Activated naive CD4-positive, alpha-beta T cell treated with anti-CD3 and anti-CD28 coated beads, Interleukin-2, amount 10 ng/mL, durations not matched to agents 7 days and 5 days (primary cell): ENCODE measurements around the gene ACE2.
"Not testable (repeated sequence)": the region's sequence is repeated elsewhere in the genome, so short reads cannot be mapped to it uniquely, and the experiment has no call there.

Source experiments
- CTCF ChIA-PET: fragments of 350-600 bp; sonication (Branson Sonifier 250); formaldehyde crosslinking; loops from one replicate; lab custom pipeline; 2021; ENCODE audit warnings: antibody characterized with exemption; lab: Charles Lee
- DNase-seq: peaks from one replicate; pipeline ENCODE4 v3.0.0-alpha.2; 2020
- H3K27ac Mint-ChIP-seq: one replicate; pipeline ENCODE4 v1.8.0; 2021; ENCODE audit warnings: mild to moderate bottlenecking, moderate library complexity, mixed read lengths
- H3K27me3 Mint-ChIP-seq: one replicate; pipeline ENCODE4 v1.8.0; 2021; ENCODE audit warnings: mild to moderate bottlenecking, mixed read lengths
- H3K36me3 Mint-ChIP-seq: one replicate; pipeline ENCODE4 v1.8.0; 2021; ENCODE audit warnings: mixed read lengths
- H3K4me1 Mint-ChIP-seq: one replicate; pipeline ENCODE4 v1.8.0; 2021; ENCODE audit warnings: mixed read lengths
- H3K4me3 Mint-ChIP-seq: one replicate; pipeline ENCODE4 v1.8.0; 2021; ENCODE audit warnings: mild to moderate bottlenecking, moderate library complexity, mixed read lengths
- H3K9me3 Mint-ChIP-seq: one replicate; pipeline ENCODE4 v1.8.0; 2021; ENCODE audit warnings: mixed read lengths

ACE2 gene

DNA sequence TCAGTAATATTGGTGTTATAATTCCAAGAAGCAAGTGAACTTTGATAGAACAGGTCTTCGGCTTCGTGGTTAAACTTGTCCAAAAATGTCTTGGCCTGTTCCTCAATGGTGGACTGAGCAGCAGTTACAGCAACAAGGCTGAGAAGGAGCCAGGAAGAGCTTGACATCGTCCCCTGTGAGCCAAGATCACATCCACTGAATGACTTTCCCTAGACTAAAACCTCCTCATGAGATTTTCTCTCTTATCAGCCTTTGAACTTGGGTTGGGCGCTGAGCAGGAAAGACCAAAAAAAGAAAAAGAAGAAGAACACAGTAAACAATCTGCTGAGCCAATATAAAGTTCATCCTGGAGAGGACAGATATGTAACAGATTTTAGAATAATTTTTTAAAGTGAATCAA lies at the start of gene ACE2:
Gene ACE2 (minus strand): TSS at position 216 of the 400 bp plus-strand sequence. CDS start 49 bp downstream, at position 167.
- Mint-ChIP-seq H3K4me1 (no peaks in the 10 kb centered on the region), H3K27ac (no peak within 1 kb of the TSS), H3K4me3 (no peak within 1 kb of the TSS), H3K9me3 (no peaks in the 10 kb centered on the region), H3K27me3 (peaks cover 4% of the 10 kb centered on the region), H3K36me3 (no peaks in the 10 kb centered on the region)
- CTCF ChIA-PET = no interaction called here
- no peak for DNase-seq

DNA sequence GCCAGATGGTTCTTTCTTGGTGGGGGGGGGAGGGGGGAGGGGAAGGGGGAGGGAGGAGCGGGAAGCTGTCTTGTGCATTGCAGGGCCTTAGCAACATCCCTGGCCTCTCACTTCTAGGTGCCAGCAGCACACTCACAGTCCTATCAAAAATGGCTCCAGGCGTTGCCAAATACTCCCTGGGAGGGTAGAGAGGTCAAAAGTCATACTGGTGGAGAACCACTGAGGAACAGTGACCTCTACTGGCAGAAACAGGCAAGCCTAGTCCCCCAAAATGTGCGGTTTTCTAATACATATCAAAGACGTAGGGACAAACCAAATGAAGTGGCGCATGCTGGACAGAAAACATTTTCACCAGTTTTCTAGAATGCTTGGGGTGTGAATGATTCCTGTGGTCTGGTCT lies 46.8 kb upstream of the ACE2 start:
- DNase-seq, H3K36me3 Mint-ChIP-seq, H3K27me3 Mint-ChIP-seq, H3K4me1 Mint-ChIP-seq, CTCF ChIA-PET, H3K9me3 Mint-ChIP-seq, H3K27ac Mint-ChIP-seq, H3K4me3 Mint-ChIP-seq: not testable (repeated sequence)

DNA sequence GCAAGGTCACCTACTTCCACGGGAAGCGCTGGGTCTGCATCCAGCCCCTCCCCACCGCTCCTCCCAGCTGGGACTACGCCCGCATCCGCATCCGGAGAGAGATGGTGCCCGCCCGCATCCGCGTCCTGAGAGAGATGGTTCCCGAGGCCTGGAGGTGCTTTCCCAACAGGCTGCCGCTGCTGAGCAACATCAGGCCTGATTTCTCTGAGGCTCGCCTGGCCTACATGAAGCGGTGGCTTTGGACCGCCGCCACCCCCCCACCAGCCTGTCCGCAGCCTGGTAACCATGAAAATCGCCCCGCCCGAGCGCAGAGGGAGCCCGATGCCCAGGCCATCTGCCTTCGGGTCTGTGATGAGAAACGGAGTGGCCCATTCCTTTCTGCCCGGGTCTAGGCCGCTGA lies 45.8 kb upstream of the ACE2 start:
- Mint-ChIP-seq H3K36me3 (no peaks in the 10 kb centered on the region), H3K4me1 (peaks cover 8% of the 10 kb centered on the region), H3K27me3 (no peaks in the 10 kb centered on the region), H3K27ac (no peak overlapping the region), H3K4me3 (no peak overlapping the region), H3K9me3 (no peaks in the 10 kb centered on the region)
- CTCF ChIA-PET = no interaction called here
- DNase-seq = no peak

DNA sequence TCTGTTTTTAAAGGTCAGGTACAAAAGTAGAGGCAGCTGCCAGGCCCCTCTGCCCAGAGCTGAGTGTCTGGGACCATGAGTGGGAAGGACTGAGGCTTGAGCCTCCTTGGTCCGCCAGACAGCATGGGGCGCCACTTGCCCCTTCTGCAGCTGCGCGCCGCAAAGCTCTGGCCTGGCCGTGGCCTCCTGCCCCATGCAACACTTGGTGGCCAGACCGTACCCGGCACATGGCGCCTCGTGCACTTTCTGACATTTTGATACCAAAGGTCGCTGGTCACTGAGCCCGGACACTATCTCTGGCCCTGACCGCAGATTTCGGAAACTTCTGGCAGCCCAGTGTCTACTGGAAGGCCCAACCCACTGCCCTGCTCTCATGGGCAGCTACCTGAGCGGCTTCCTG lies 45.3 kb upstream of the ACE2 start:
- Mint-ChIP-seq H3K4me1 (peaks cover 8% of the 10 kb centered on the region), H3K27me3 (no peaks in the 10 kb centered on the region), H3K36me3 (no peaks in the 10 kb centered on the region), H3K4me3 (no peak overlapping the region), H3K27ac (no peak overlapping the region), H3K9me3 (no peaks in the 10 kb centered on the region)
- DNase-seq = no peak
- CTCF ChIA-PET = no interaction called here

DNA sequence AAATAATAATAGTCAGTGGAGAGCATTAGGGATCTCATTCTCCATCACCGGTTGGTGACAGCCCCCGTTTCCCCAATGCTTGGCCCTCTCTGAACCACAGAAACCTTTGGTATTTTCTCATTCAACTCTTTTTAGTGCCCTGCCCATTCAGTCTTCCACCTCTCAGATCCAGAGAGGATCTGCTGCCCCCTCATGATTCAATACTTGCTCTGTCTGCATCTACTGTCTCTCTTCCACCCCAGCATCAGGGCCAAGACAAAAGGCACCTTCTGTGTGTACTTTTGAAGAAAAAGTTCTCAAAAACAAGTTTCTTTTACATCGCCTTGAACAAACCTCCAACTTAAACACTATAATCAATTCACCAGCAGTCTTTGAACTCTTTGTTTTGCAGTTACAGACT lies 44.5 kb upstream of the ACE2 start:
- Mint-ChIP-seq H3K9me3 (no peaks in the 10 kb centered on the region), H3K4me3 (no peak overlapping the region), H3K36me3 (no peaks in the 10 kb centered on the region), H3K27ac (no peak overlapping the region), H3K4me1 (peaks cover 8% of the 10 kb centered on the region), H3K27me3 (no peaks in the 10 kb centered on the region)
- CTCF ChIA-PET = no interaction called here
- DNase-seq = no peak

DNA sequence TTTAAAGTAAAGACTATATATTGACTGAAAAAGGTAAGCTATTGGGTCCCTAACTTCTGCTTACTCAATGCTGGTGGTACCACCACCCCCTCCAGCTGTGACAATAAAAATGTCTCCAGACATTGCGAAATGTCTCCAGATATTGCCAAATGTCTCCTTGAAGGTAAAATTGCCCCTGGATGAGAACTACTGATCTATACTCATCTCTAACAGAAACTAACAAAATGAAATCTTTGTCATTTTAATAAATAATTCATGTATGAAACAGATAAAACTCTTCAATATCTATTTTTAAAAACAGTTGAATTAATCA lies 43.8 kb upstream of the ACE2 start:
- CTCF ChIA-PET = no interaction called here
- Mint-ChIP-seq H3K9me3 (no peaks in the 10 kb centered on the region), H3K36me3 (no peaks in the 10 kb centered on the region), H3K4me3 (no peak overlapping the region), H3K27me3 (no peaks in the 10 kb centered on the region), H3K27ac (no peak overlapping the region), H3K4me1 (peaks cover 8% of the 10 kb centered on the region)
- no peak for DNase-seq

DNA sequence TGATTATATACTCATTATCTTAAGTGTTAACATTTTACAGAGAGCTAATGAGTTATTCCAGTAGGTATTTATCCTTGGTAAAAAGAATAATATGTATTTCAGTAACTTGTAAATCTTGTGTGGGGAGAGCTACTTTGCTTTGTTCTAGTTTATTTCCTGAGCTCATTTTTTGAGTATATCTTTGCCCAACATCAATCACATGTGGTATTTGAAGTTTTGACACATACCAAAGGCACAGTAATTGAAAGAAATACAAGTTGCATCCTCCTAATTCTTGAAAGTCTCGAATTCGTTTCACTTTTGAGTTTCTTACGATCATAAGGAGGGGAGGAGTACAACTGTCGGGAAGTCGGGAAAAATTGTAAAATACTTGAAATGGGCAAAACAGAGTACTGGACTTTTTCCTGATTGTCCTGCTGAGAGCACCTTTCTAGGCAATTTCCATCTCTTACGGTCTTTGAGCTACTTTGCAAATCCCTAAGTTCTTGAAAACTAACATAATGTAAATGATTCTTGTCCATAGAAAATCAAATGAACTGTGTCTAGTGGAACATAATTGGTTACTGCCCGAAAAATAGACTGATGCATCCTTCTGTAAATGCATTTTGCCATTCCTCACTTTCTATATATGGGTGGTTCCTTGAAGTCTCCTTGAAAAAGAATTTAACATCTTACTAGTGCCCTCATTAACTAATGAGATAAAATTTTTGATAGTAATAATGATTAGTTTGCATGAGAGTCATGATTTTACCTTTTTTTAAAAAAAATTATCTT lies 43.2 kb upstream of the ACE2 start:
- DNase-seq = no peak
- CTCF ChIA-PET = interaction anchor here (0.7 kb wide), 1 partner anchor 76 kb away, joined by 3 read pairs; no protein-coding TSS in a partner anchor
- Mint-ChIP-seq H3K4me3 (no peak overlapping the region), H3K36me3 (no peaks in the 10 kb centered on the region), H3K27ac (no peak overlapping the region), H3K4me1 (peaks cover 8% of the 10 kb centered on the region), H3K9me3 (no peaks in the 10 kb centered on the region), H3K27me3 (no peaks in the 10 kb centered on the region)

DNA sequence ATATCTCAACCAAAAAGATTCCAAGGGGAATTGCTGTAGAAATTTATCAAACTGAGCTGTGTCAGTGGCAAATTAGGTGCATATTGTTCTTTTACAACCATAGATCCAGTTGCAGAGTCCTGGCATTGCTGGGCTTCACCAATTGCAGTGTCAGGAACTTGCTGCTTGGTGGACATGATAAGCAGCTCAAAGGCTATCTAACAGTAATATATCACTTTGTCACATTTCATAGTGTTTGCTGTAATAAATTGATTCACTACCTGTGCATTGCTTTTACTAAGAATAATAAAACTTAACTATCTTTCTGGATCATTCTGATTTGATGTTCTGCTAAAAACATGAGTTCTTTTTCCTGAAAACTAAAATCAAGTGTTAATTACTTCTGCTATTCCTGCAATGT lies 30.9 kb upstream of the ACE2 start:
- Mint-ChIP-seq H3K9me3 (no peaks in the 10 kb centered on the region), H3K27ac (no peak overlapping the region), H3K4me3 (no peak overlapping the region), H3K27me3 (peaks cover 3% of the 10 kb centered on the region), H3K36me3 (no peaks in the 10 kb centered on the region), H3K4me1 (no peaks in the 10 kb centered on the region)
- CTCF ChIA-PET = no interaction called here
- DNase-seq = no peak

DNA sequence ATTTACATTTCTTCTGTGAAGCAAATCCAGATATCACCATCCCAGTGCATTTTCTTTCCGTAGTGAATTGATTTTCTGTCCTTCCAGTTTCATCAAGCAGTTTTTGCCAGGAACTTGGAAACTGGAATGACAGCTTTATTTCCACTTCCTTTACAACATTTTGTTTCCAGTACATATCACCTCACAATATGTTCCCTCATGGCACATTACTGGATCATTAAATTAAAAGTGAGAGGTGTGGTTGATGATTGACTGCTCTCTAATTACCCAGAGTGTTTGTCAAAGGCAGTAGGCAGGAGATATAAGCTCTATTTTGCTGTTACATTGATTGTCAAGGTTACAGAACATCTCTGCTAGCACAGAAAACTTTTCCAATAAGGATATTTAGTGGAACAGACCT lies 22.3 kb upstream of the ACE2 start:
- Mint-ChIP-seq H3K4me3 (no peak overlapping the region), H3K27me3 (peaks cover 1% of the 10 kb centered on the region)

DNA sequence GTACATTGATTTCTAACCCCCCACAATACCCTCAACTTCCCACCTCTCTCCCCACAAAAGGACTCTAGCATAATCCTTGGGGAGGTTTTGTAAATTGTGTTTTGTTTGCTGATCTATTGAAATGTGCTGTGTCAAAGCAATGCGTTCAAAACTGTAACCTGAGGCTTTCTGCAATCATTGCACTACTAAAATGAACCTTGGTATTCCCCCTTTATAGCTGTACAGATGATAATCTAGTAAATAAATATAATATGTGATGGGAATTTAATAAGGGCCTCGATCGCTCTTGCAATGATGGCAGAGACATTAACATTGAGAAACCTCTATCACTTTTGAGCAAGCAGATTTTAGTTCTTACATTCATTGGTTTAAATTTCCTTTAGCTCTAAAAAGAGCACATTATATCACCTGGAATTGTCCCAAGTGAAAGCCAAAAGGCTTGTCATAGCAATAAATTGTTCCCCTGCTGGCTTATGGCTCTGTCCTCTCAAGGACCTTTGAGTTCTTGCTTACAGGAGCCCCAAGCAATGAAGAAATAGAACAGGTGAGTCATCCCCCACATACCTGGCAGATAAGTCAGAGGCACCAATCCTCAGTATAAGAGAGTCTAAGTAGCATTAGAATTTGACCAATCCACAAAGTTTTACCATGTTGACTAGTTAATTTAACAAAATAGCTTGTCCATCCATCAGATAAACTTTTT lies 18.4 kb upstream of the ACE2 start:
- peaks cover 3% of the 10 kb centered on the region for H3K27me3 Mint-ChIP-seq
- H3K36me3 Mint-ChIP-seq = no peaks in the 10 kb centered on the region
- no peak overlapping the region for H3K27ac Mint-ChIP-seq
- no peak overlapping the region for H3K4me3 Mint-ChIP-seq
- CTCF ChIA-PET = no interaction called here
- H3K4me1 Mint-ChIP-seq = no peaks in the 10 kb centered on the region
- no peaks in the 10 kb centered on the region for H3K9me3 Mint-ChIP-seq
- no peak for DNase-seq

More for the DNA sequence above, 22.3 kb upstream of the ACE2 start:
- Mint-ChIP-seq H3K9me3 (peaks cover 2% of the 10 kb centered on the region), H3K27ac (no peak overlapping the region), H3K4me1 (no peaks in the 10 kb centered on the region), H3K36me3 (no peaks in the 10 kb centered on the region)
- DNase-seq = no peak
- CTCF ChIA-PET = no interaction called here

DNA sequence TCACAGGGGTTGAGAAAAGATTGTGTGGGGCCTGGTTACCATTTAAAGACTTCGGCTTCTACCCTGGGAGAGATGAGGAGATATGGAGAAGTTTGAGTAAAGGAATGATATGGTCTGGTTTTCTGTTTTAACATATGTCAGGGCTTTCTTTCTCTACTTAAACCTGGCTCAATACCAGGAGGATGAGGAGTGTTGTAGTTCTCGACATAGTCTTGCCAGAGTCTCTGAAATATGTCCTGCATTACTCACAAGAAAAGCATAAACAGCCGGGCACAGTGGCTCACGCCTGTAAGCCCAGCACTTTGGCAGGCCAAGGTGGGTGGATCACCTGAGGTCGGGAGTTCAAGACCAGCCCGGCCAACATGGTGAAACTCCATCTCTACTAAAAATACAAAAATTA lies 16.4 kb upstream of the ACE2 start:
- Mint-ChIP-seq H3K9me3 (no peaks in the 10 kb centered on the region), H3K27me3 (peaks cover 3% of the 10 kb centered on the region), H3K4me1 (no peaks in the 10 kb centered on the region), H3K27ac (no peak overlapping the region), H3K36me3 (no peaks in the 10 kb centered on the region), H3K4me3 (no peak overlapping the region)
- CTCF ChIA-PET = no interaction called here
- no peak for DNase-seq

DNA sequence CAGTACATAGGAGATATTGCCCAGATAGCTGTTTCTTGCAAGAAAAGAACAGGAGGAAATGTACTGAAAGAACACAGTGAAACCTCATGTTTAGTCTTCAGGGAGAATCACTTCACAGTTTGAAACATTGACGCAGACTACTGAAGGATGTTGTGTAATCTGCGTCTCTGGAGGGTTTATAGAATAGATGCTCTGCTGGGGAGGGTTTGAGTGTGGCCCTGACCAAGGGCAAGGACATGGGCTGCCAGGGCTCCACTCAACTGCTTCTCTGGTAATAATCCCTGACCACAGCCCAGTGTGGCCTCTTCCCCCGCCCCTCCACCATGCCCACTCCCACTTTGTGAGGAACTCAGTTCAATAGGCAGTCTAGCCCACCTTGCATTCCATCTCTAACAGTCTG lies 15.8 kb upstream of the ACE2 start:
- Mint-ChIP-seq H3K36me3 (no peaks in the 10 kb centered on the region), H3K27ac (no peak overlapping the region), H3K27me3 (peaks cover 3% of the 10 kb centered on the region), H3K4me3 (no peak overlapping the region), H3K9me3 (no peaks in the 10 kb centered on the region), H3K4me1 (no peaks in the 10 kb centered on the region)
- no peak for DNase-seq
- CTCF ChIA-PET = no interaction called here

DNA sequence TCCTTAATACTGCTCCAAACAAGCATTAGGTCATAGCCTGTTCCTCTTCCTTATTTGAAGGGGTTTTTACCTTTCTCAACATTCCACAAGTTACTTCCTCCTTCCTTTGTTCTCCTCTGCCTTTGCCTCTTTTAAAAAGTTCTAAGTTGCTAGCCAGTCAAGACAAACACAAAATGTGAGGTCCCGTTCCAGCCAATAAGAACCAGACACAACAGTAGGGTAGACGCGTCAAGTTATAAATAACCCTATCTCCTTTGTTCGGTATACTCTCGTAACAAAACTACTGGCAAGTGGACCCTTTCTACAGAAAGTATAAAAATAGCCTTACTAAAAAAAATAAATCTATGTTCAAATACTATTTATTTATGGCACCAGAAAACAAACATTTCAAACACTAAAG lies 6.3 kb upstream of the ACE2 start:
- Mint-ChIP-seq H3K4me3 (no peak overlapping the region), H3K9me3 (no peaks in the 10 kb centered on the region), H3K36me3 (no peaks in the 10 kb centered on the region), H3K4me1 (no peaks in the 10 kb centered on the region), H3K27ac (no peak overlapping the region), H3K27me3 (peaks cover 4% of the 10 kb centered on the region)
- no peak for DNase-seq
- CTCF ChIA-PET = no interaction called here

DNA sequence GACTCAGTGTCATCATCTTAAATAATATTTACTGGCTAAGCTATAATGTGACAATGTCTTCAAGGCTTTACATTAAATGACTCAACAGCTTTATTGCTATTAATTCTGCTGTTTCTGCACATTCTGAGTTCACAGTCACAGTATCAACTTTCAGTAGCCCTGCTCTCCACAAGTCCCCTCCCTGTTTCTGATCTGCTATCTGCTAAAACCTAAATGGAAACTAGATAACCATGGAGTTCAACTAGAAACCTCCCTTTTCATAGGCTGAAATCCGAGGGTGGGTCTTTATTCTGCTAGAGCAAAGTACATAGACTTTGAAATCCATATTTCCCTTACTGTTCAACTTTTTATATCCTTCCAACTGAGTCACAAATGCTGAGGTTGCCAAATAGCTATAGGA lies 5.4 kb upstream of the ACE2 start:
- Mint-ChIP-seq H3K4me3 (no peak overlapping the region), H3K36me3 (no peaks in the 10 kb centered on the region), H3K4me1 (no peaks in the 10 kb centered on the region), H3K27ac (no peak overlapping the region), H3K27me3 (peaks cover 4% of the 10 kb centered on the region), H3K9me3 (no peaks in the 10 kb centered on the region)
- CTCF ChIA-PET = no interaction called here
- DNase-seq = no peak

DNA sequence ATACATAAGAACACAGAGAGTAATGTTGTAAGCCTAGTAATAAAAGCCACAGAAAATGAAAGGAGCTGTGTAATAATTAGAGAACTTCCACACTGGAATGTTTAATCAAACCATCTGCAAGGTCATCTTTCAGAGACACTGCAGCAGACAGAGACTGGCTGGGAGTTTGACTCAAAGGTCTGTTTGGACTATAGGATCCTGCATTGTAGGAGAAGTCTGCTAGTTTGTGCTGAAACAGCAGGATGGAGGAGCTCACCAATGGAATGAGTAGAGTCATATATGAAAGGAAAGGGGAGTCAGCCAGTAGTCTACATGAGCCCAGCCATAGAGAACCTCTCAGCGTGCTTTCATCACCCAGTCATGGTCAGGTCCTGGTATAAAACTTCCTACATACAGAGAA lies 4.5 kb upstream of the ACE2 start:
- Mint-ChIP-seq H3K27me3 (peaks cover 4% of the 10 kb centered on the region), H3K4me3 (no peak overlapping the region), H3K9me3 (no peaks in the 10 kb centered on the region), H3K27ac (no peak overlapping the region), H3K4me1 (no peaks in the 10 kb centered on the region), H3K36me3 (no peaks in the 10 kb centered on the region)
- CTCF ChIA-PET = no interaction called here
- no peak for DNase-seq
